Limb (tissue), 2 donors: ENCODE data around the gene GFY.
A peak's percentile ranks its signal among the peaks of the same experiment; 100 is the strongest.
"Not testable (repeated sequence)": the region's sequence is repeated elsewhere in the genome, so short reads cannot be mapped to it uniquely, and the experiment has no call there.

Experiments used
- DNase-seq, 2 donors: peaks; one replicate each; pipeline ENCODE4 v3.0.0-alpha.2; 2016; ENCODE audit errors: extremely low spot score in 2 of 2

Gene GFY

DNA sequence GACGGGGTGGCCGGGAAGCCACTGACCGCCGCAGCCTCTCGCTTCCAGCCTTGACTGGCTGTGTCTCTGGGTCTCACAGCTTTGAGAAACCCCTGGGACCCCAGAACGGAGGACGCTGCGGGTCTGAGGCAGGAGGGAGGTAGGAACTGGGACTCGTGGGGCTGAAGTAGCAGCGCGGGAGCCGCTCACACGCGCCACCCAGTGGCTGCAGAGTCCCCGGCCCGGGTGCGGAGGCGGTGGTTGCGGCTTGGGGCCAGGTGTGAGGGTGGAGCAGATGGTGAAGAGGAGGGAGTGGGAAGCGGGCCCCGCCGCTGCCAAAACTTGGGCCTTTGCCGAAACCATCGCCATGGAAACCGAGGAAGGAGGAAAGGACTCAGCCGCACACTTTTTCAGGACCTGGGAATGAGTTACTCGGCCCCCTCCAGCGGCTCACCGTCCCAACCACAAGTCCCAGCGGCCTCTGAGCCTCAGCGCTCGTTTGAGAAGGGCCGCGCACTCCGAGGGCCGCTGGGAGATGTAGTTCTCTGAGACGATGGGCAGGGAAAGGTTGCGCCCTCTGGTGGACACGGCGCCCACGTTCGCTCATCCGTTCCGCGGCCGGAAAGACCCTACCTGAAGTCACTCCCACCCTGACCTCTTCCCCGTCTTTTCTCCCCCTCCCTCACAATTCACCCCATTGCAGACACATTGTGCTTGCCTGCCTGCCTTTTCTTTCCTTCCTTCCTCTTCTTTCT lies 18.3 kb downstream of the GFY start:
- peak; percentile 97 to 98 for DNase-seq

DNA sequence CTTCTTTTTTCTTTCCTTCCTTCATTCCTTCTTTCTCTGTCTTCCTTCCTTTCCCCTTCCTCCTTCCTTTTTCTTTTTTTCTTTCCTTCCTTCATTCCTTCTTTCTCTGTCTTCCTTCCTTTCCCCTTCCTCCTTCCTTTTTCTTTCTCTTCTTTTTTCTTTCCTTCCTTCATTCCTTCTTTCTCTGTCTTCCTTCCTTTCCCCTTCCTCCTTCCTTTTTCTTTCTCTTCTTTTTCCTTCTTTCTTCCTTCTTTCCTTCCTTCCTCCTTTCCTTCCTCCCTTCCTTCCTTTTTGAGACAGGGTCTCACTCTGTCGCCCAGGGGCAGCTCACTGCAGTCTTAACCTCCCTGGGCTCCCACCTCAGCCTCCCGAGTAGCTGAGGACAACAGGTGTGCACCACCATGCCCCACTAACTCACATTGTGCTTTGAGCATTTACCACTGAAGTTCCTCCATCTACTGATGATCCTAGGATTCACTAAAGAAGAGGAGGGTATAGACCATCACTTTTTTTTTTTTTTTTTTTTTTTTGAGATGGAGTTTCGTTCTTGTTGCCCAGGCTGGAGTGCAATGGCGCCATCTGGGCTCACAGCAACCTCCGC lies 19.0 kb downstream of the GFY start:
- DNase-seq = not testable (repeated sequence)

DNA sequence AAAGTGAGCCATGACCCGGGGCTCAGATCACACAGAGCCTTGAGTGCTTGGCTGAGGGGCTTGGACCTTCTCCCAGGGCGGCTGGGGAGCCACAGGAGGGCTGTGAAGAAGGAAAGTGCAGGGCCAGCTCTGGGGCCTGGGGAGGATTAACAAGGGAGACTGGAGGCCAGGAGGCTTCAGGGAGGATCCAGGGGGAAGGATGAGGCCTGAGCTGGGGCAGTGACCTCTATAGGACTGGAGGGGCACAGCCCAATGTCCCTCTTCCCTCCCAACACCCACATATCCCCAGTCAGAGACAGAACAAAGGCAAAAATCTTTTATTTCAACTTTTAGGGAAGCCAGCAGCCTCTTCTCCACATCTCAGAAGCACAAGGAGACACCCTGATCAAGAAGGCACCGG lies 20.8 kb downstream of the GFY start:
- DNase-seq = no peak

DNA sequence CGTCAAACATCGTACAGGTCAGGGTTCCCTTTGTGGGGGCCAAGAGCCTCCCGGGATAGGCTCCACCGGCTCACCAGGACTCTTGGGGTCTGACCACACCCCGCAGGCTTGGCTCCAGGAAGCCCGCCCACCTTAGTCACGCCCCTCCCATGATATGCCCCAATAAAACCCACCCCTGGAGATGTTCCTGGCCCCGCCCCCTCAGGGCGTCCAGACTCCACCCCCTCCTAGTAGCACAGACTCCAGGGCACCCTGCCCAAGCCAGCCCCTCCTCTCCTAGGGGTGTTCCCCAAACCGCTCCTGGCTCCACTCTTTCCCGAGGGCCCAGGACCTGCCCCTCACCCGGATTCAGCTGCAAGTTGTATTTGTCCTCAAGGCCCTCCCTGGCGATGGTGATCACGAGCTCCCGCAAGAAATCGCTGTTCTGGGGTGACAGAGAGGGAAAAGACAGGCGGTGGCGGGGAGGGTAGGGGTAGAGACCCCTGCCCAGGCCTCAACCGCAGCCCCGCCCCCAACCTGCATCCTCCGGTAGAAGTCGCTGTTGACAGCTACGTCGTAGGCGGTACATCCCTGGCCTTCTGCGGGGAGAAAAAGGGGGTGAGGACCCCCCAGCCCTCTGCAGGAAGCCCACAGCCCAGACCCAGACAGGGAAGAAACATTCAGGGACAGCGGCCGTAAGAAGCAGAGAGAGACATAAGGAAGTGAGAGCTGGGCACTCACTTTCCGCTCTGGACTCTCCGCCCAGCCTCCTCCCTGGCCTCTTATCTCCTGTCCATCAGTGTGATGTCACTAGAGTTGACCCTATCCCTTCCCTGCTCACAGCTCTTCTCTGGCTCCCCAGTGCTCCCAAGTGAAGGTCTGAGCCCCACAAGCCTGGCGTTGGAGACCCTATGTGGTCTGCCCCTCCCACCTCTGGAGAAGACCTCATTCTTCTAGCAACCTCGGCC lies 22.6 kb downstream of the GFY start:
- DNase-seq = no peak

DNA sequence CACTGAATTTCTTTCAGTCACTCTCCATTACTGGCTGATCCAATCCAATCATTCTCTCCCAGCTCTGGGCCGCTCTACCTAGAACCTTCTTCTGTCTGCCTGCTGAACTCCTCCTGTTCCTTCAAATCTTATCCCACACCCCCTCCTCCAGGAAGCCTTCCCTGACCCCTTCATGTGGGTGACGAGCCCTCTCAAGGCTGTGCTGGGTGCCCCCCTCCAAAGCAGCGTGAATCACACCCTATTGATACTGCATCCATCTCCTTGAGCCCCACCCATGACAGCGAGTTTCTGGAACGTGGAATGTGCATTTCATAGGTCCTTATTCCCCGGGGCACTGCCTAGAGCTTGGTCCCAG lies 23.2 kb downstream of the GFY start:
- DNase-seq = no peak

DNA sequence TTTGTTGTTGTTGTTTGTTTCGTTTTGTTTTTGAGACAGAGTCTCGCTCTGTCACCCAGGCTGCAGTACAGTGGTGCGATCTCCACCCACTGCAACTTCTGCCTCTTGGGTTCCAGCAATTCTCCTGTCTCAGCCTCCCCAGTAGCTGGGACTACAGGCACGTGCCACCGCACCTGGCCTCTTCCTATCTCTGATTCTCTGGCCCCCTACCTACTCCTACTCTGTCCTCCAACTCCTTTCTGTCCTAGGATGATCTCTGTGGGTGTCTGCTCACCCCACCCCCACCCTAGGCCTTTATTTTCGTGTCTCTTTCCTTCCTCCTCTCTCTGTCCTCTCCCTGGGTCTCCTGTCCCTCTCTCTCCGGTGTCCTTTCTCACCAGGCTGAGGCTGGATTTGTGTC lies 25.2 kb downstream of the GFY start:
- DNase-seq = no peak

- peak; percentile 95 to 99 for DNase-seq
These were observed 26.4 kb downstream of the GFY start, which contains the start of gene PIH1D1 for GRCh38 chr19:49451430-49452181. TSS of gene PIH1D1 (minus strand) at chr19:49451814. CDS start at chr19:49451574, 240 bp downstream.

GRCh38 chr19:49453013-49453756 lies 28.0 kb downstream of the GFY start, which contains the start of gene ALDH16A1:
TSS of gene ALDH16A1 (plus strand) at chr19:49453225. CDS start at chr19:49453332, 107 bp downstream.
- DNase-seq = peak; percentile 98 to 99

DNA sequence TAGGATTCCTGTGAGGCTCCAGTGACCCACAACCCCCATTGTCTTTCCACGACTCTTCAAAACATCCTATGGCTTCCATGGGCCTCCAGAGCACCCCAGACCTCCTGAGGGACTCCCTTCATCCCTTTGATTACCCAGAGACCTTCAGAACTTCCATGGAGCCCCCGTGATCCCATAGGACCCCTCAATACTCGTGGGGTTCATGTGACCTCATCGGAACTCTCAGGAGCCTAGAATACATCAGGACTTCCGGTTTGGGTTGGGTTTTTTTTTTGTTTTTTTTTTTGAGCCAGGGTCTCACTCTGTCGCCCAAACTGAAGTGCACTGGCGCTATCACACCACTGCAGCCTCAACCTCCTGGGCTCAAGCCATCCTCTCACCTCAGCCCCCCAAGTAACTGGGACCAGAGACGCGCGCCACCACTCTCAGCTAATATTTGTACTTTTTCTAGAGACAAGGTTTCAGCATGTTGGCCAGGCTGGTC lies 28.6 kb downstream of the GFY start:
- no peak for DNase-seq

- no peak for DNase-seq
These were observed 30.6 kb downstream of the GFY start for GRCh38 chr19:49455773-49456172.

DNA sequence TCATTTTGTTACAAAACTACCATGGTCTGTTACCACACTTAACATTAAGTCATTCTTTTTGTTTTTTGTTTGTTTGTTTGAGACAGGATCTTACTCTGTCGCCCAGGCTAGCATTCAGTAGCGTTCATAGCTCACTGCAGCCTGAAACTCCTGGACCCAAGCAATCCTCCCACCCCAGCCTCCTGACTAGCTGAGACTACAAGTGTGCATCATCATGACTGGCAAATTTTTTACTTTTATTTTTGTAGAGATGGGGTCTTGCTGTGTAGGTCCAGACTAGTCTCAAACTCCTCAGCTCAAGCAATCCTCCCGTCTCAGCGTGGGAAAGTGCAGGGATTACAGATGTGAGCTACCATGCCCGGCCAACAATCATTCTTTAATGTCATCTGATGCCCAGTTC lies 31.1 kb downstream of the GFY start:
- DNase-seq = no peak

- no peak for DNase-seq
These were observed 33.3 kb downstream of the GFY start for GRCh38 chr19:49458567-49458903.

- DNase-seq = no peak
These were observed 34.2 kb downstream of the GFY start for GRCh38 chr19:49459388-49459787.

DNA sequence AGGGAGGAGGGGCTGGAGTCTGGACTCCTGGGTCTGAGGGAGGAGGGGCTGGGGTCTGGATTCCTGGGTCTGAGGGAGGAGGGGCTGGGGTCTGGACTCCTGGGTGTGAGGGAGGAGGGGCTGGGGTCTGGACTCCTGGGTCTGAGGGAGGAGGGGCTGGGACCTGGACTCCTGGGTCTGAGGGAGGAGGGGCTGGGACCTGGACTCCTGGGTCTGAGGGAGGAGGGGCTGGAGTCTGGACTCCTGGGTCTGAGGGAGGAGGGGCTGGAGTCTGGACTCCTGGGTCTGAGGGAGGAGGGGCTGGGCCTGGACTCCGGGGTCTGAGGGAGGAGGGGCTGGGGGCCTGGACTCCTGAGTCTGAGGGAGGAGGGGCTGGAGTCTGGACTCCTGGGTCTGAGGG lies 35.9 kb downstream of the GFY start:
- DNase-seq = not testable (repeated sequence)

- DNase-seq = peak in 1 of 2 donors; percentile 24
These were observed 36.5 kb downstream of the GFY start for GRCh38 chr19:49461656-49462055.

DNA sequence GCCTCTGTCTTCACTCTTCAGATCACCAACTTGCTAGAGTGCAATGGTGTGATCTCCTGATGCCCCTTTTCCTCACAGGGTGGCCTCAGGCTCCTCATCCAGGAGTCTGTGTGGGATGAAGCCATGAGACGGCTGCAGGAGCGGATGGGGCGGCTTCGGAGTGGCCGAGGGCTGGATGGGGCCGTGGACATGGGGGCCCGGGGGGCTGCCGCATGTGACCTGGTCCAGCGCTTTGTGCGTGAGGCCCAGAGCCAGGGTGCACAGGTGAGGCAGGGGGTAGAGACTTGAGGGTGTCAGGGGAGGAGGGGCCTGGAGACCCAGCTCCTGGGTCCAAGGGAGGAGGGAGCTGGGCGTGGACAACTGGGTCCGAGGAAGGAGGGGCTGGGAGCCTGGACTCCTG lies 37.3 kb downstream of the GFY start:
- no peak for DNase-seq

- peak in 1 of 2 donors; percentile 28 for DNase-seq
These were observed 39.0 kb downstream of the GFY start for GRCh38 chr19:49463960-49464740.

DNA sequence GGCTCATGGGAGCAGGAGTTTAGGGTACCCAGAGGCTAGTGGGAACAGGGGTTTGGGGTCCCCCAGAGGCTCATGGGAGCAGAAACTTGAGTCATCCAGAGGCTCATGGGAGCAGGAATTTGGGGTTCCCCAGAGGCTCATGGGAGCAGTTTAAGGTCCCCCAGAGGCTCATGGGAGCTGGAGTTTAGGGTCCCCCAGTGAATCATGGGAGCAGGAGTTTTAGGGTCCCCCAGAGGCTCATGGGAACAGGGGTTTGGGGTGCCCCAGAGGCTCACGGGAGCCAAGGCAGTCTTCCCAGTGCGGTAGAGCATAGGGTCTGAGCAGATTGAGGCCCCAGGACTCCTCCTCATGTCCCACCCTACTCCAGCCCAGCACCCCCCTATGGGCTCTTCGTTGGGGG lies 40.2 kb downstream of the GFY start:
- DNase-seq = no peak

GRCh38 chr19:49468199-49468598 lies 43.0 kb downstream of the GFY start:
- DNase-seq = peak in 1 of 2 donors; percentile 21
